ENCODE data around the gene ATG4B. TPM values are rescaled to one million over a fixed set of nuclear protein-coding genes. Genes with fewer than 3 reads are reported as not detected.
A peak's percentile ranks its signal among the peaks of the same experiment; 100 is the strongest.
"Not testable (repeated sequence)": the region's sequence is repeated elsewhere in the genome, so short reads cannot be mapped to it uniquely, and the experiment has no call there.

Gene ATG4B
- 80.7 and 114 TPM in 2 replicates for total RNA-seq (ENCODE audit: low replicate concordance)

DNA sequence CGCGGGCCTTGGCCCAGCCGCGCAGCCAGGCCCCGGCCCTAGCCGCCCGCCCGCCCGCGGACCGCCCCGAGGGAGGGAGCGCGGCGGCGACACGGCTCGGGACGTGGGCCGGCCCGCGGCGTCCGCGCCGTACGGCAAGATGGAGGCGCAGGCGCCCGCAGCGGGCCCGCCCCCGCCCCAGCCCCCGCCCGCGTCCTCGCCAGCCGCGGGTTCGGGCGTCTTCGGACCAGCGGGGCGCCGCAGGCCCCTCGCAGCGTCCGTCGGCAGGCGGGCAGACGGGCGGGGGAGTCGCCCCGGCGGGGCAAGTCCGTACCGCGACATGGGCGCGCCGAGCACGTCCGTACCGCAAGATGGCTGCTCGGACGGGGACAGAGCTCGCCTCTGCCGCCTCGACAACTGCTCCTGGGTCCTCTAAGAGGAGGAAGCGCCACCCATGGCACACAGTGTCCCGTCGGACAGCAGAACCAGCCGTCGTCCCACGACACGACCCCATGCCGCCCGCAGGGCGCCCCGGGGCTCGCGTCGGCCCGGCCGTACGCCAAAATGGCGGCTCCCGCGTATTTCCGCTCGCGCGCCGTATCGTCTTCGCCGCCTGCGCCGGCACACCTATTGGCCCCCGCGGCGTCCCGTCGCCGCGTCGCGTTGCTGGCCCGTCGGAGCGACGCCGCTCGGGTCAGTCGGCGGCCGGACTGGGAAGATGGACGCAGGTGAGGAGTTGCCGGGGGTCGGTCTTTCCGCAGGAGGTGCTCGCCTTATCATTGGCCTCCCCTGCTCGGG is at the start of gene ATG4B, which contains the start of gene THAP4:
Gene ATG4B, plus strand, starts transcription at position 676 of the 777 bp plus-strand sequence. Its CDS starts 22 bp downstream, at position 698.
Gene THAP4, minus strand, starts transcription at position 141 of the 777 bp plus-strand sequence. CDS start 141 bp downstream, outside the sequence.
- H4K20me1 ChIP-seq (ENCODE audit: low read depth), result peaks cover 64% of the 10 kb centered on the region
- Mint-ChIP-seq H3K9me3 (no peaks in the 10 kb centered on the region), H3K36me3 (peaks cover 20% of the 10 kb centered on the region), H3K27me3 (ENCODE audit: insufficient read depth, low read depth) (no peaks in the 10 kb centered on the region), H3K4me3 (peak within 1 kb of the TSS; percentile 89), H3K4me1 (peaks cover 27% of the 10 kb centered on the region), H3K27ac (no peak within 1 kb of the TSS)
- peak; percentile 95 for DNase-seq (ENCODE audit: low spot score)
- H3K36me3 ChIP-seq, result no peaks in the 10 kb centered on the region
- H2AFZ ChIP-seq (replicated peaks), result peak within 1 kb of the TSS; percentile 100
- peak within 1 kb of the TSS; percentile 97 for H3K27ac ChIP-seq
- peaks cover 9% of the 10 kb centered on the region for H3F3A ChIP-seq (ENCODE audit: low read depth)
- peaks cover 16% of the 10 kb centered on the region for H3K4me1 ChIP-seq
- peak within 1 kb of the TSS; percentile 86 for H3K9ac ChIP-seq
- no peaks in the 10 kb centered on the region for H3K9me3 ChIP-seq (ENCODE audit: low read depth)
- H3K4me3 ChIP-seq, result peak within 1 kb of the TSS; percentile 99
- peak within 1 kb of the TSS; percentile 85 for H3K4me2 ChIP-seq
- H3K27me3 ChIP-seq, result no peaks in the 10 kb centered on the region
- no peak for TF ChIP-seq EZH2 (IDR thresholded peaks at IDR 0.05)
- no peak for TF ChIP-seq EZH2phosphoT487 (IDR thresholded peaks at IDR 0.05)
- TF ChIP-seq, protein P1, sequence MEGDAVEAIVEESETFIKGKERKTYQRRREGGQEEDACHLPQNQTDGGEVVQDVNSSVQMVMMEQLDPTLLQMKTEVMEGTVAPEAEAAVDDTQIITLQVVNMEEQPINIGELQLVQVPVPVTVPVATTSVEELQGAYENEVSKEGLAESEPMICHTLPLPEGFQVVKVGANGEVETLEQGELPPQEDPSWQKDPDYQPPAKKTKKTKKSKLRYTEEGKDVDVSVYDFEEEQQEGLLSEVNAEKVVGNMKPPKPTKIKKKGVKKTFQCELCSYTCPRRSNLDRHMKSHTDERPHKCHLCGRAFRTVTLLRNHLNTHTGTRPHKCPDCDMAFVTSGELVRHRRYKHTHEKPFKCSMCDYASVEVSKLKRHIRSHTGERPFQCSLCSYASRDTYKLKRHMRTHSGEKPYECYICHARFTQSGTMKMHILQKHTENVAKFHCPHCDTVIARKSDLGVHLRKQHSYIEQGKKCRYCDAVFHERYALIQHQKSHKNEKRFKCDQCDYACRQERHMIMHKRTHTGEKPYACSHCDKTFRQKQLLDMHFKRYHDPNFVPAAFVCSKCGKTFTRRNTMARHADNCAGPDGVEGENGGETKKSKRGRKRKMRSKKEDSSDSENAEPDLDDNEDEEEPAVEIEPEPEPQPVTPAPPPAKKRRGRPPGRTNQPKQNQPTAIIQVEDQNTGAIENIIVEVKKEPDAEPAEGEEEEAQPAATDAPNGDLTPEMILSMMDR (IDR thresholded peaks at IDR 0.05), result no peak
- peaks cover 75% of the 10 kb centered on the region for H3K79me2 ChIP-seq (ENCODE audit: low read depth)

DNA sequence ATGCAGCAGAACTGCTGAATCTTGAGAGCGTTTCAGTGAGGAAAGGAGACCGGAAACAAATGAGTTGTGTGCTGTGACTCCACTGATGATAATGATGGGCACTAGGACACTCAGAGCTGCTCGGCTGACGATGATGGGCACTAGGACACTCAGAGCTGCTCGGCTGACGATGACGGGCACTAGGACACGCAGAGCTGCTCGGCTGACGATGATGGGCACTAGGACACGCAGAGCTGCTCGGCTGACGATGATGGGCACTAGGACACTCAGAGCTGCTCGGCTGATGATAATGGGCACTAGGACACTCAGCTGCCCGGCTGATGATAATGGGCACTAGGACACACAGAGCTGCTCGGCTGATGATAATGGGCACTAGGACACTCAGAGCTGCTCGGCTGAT is 47.6 kb upstream of the ATG4B start:
- H3K27me3 ChIP-seq; H3K9ac ChIP-seq; H3K27me3 Mint-ChIP-seq (ENCODE audit: insufficient read depth, low read depth); H3K27ac Mint-ChIP-seq; H3F3A ChIP-seq (ENCODE audit: low read depth); H3K4me3 ChIP-seq; H3K4me1 Mint-ChIP-seq; DNase-seq (ENCODE audit: low spot score); H3K4me1 ChIP-seq; H3K27ac ChIP-seq; H3K4me3 Mint-ChIP-seq; H4K20me1 ChIP-seq (ENCODE audit: low read depth); H2AFZ ChIP-seq (replicated peaks); H3K79me2 ChIP-seq (ENCODE audit: low read depth); H3K4me2 ChIP-seq: not testable (repeated sequence)
- H3K36me3 Mint-ChIP-seq, result peaks cover 30% of the 10 kb centered on the region
- Histone ChIP-seq H3K36me3 (peaks cover 20% of the 10 kb centered on the region), H3K9me3 (ENCODE audit: low read depth) (peaks cover 27% of the 10 kb centered on the region)
- peaks cover 37% of the 10 kb centered on the region for H3K9me3 Mint-ChIP-seq

DNA sequence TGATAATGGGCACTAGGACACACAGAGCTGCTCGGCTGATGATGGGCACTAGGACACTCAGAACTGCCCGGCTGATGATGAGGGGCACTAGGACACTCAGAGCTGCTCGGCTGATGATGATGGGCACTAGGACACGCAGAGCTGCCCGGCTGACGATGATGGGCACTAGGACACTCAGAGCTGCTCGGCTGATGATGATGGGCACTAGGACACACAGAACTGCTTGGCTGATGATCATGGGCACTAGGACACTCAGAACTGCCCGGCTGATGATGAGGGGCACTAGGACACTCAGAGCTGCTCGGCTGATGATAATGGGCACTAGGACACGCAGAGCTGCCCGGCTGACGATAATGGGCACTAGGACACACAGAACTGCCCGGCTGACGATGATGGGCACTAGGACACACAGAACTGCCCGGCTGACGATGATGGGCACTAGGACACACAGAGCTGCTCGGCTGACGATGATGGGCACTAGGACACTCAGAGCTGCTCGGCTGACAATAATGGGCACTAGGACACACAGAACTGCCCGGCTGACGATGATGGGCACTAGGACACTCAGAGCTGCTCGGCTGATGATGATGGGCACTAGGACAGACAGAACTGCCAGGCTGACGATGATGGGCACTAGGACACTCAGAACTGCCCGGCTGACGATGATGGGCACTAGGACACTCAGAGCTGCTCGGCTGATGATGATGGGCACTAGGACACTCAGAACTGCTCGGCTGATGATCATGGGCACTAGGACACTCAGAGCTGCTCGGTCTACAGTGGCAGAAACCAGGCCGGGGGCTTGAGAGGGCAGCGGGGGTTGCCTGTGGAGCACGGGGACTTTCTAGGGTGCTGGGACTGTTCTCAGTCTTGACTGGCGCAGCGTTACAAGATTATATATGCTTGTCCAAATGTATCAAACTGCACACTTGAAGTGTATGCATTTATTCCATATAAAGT is 46.7 kb upstream of the ATG4B start:
- H3K4me3 Mint-ChIP-seq; H3K27me3 ChIP-seq; H3K4me1 Mint-ChIP-seq; H4K20me1 ChIP-seq (ENCODE audit: low read depth); H3K4me2 ChIP-seq; H2AFZ ChIP-seq (replicated peaks); H3F3A ChIP-seq (ENCODE audit: low read depth); H3K27ac Mint-ChIP-seq; H3K27me3 Mint-ChIP-seq (ENCODE audit: insufficient read depth, low read depth); H3K4me1 ChIP-seq; DNase-seq (ENCODE audit: low spot score); H3K9ac ChIP-seq; H3K79me2 ChIP-seq (ENCODE audit: low read depth); H3K27ac ChIP-seq; H3K4me3 ChIP-seq: not testable (repeated sequence)
- Mint-ChIP-seq H3K36me3 (peaks cover 22% of the 10 kb centered on the region), H3K9me3 (peaks cover 29% of the 10 kb centered on the region)
- peaks cover 20% of the 10 kb centered on the region for H3K36me3 ChIP-seq
- H3K9me3 ChIP-seq (ENCODE audit: low read depth), result peaks cover 27% of the 10 kb centered on the region

DNA sequence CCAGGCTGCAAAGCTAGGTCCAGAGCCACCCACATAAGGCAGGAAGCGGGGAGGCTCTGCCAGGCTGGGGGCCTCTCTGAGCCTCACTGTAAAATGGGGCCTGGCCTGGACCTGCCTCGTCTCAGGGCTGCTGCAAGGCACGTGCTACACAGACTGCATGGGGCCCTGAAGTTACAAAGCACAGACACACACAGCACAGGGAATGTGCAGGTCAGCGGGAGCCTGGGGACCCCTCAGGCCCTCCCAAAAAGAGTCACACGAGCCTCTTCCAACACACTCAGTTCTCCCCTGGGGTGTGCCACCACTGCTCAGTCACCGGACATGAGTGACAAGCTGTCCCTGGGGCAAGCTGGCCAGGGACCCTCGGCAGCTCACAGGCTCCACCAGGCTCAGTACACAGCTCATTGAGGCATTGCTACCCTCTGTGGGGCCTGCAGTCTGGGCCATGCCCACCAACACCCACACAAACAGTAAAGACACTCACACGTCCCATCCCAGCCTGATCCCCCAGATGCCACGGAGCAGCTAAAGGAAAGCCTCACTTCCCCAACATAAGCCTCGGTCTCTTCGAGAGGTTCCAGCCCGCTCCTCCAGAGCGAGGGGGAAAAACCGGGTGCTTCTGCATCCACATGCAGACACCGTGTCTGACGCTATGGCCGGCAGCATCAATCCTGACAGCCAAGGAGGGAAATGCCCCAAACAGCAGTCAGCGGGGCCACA is 45.2 kb upstream of the ATG4B start:
- Mint-ChIP-seq H3K36me3 (peaks cover 12% of the 10 kb centered on the region), H3K9me3 (peaks cover 17% of the 10 kb centered on the region), H3K4me1 (no peaks in the 10 kb centered on the region), H3K4me3 (no peak overlapping the region), H3K27ac (peak overlapping the region; percentile 63), H3K27me3 (ENCODE audit: insufficient read depth, low read depth) (peaks cover 5% of the 10 kb centered on the region)
- no peak overlapping the region for H3K4me3 ChIP-seq
- DNase-seq (ENCODE audit: low spot score), result no peak
- no peaks in the 10 kb centered on the region for H3F3A ChIP-seq (ENCODE audit: low read depth)
- H3K4me2 ChIP-seq, result no peak overlapping the region
- H3K36me3 ChIP-seq, result peaks cover 8% of the 10 kb centered on the region
- peaks cover 15% of the 10 kb centered on the region for H3K9me3 ChIP-seq (ENCODE audit: low read depth)
- H3K9ac ChIP-seq, result no peak overlapping the region
- no peaks in the 10 kb centered on the region for H3K4me1 ChIP-seq
- no peak overlapping the region for H2AFZ ChIP-seq (replicated peaks)
- TF ChIP-seq EZH2phosphoT487 (IDR thresholded peaks at IDR 0.05), result no peak
- no peak for TF ChIP-seq EZH2 (IDR thresholded peaks at IDR 0.05)
- TF ChIP-seq, protein P1 (IDR thresholded peaks at IDR 0.05), result no peak
- no peak overlapping the region for H3K27ac ChIP-seq
- H3K79me2 ChIP-seq (ENCODE audit: low read depth), result no peaks in the 10 kb centered on the region
- peaks cover 4% of the 10 kb centered on the region for H4K20me1 ChIP-seq (ENCODE audit: low read depth)
- H3K27me3 ChIP-seq, result no peaks in the 10 kb centered on the region
